Calu3 (cell line): Measurements from ENCODE around the gene RBM8A. TPM values are rescaled to one million over a fixed set of nuclear protein-coding genes. Genes with fewer than 3 reads are reported as not detected.
"Not testable (repeated sequence)": the region's sequence is repeated elsewhere in the genome, so short reads cannot be mapped to it uniquely, and the experiment has no call there.

ENCODE experiments used
- BruUV-seq: library from RNA; stranded (reverse); fragments of 400-500 nt; replicated peaks from 2 replicates; lab custom pipeline; 2021; lab: Mats Ljungman, UMichigan
- CTCF ChIA-PET: fragments of 300-600 bp; sonication (Branson Sonifier 250); formaldehyde crosslinking; loops from one replicate; lab custom pipeline; 2022; ENCODE audit warnings: antibody characterized with exemption; lab: Charles Lee
- DNase-seq: peaks from one replicate; pipeline ENCODE4 v3.0.0; 2022
- H3K27ac Mint-ChIP-seq: one replicate; pipeline ENCODE4 v1.8.0; 2022; ENCODE audit warnings: mixed read lengths; ENCODE audit not compliant: unreplicated experiment
- H3K27me3 Mint-ChIP-seq: one replicate; pipeline ENCODE4 v1.8.0; 2022; ENCODE audit warnings: mixed read lengths; ENCODE audit not compliant: unreplicated experiment
- H3K36me3 Mint-ChIP-seq: one replicate; pipeline ENCODE4 v1.8.0; 2022; ENCODE audit warnings: mild to moderate bottlenecking, moderate library complexity, mixed read lengths; ENCODE audit not compliant: insufficient read depth, unreplicated experiment
- H3K4me1 Mint-ChIP-seq: one replicate; pipeline ENCODE4 v1.8.0; 2022; ENCODE audit warnings: mild to moderate bottlenecking, low read depth, mixed read lengths; ENCODE audit not compliant: unreplicated experiment
- H3K4me3 Mint-ChIP-seq: one replicate; pipeline ENCODE4 v1.8.0; 2022; ENCODE audit warnings: mild to moderate bottlenecking, low read depth, moderate library complexity, mixed read lengths; ENCODE audit not compliant: unreplicated experiment
- H3K9me3 Mint-ChIP-seq: one replicate; pipeline ENCODE4 v1.8.0; 2022; ENCODE audit warnings: low read depth, mixed read lengths; ENCODE audit not compliant: unreplicated experiment
- CTCF ChIP-seq: fragments of 200-600 bp; IDR thresholded peaks from one replicate; pipeline ENCODE4 v1.8.0; 2022; ENCODE audit warnings: antibody characterized with exemption; ENCODE audit not compliant: unreplicated experiment
- intact Hi-C: fragments of 100-400 bp; cut with micrococcal nuclease; formaldehyde crosslinking; loops from one replicate; pipeline ENCODE4 v1.10.0; 2022; ENCODE audit not compliant: unreplicated experiment
- total RNA-seq: library from RNA; stranded (reverse); gene quantifications from 2 replicates; pipeline ENCODE4 v1.2.3, GENCODE V29; 2022

The RBM8A gene
- total RNA-seq, 1 experiment from 2014 or later: 177 TPM

- intact Hi-C loops: loop anchor here (2.0 to 5.0 kb wide), 2 partner anchors 36 to 37 kb away; partner anchors contain the start of genes ANKRD34A and POLR3GL
- Mint-ChIP-seq H3K4me3 (peak overlapping the region; percentile 45), H3K4me1 (peaks cover 16% of the 10 kb centered on the region), H3K27ac (peak overlapping the region; percentile 68), H3K9me3 (no peaks in the 10 kb centered on the region), H3K27me3 (no peaks in the 10 kb centered on the region), H3K36me3 (peaks cover 12% of the 10 kb centered on the region)
- no peak for TF ChIP-seq CTCF
- BruUV-seq: TSS peak; percentile 98
- CTCF ChIA-PET: interaction anchor here (0.7 to 2.2 kb wide), 17 partner anchors 9 to 109 kb away, joined by 3 to 17 read pairs (median 5); partner anchors contain the start of genes ANKRD34A, LIX1L, NUDT17 and PEX11B
- no peak for DNase-seq
Observed at GRCh38 chr1:145927916-145928643, 796 bp upstream of the RBM8A start.

- Mint-ChIP-seq H3K4me3 (no peak overlapping the region), H3K36me3 (peaks cover 16% of the 10 kb centered on the region), H3K9me3 (no peaks in the 10 kb centered on the region), H3K4me1 (peaks cover 16% of the 10 kb centered on the region), H3K27me3 (no peaks in the 10 kb centered on the region), H3K27ac (no peak overlapping the region)
- no peak for DNase-seq
- BruUV-seq: no TSS peak
- intact Hi-C loops: loop anchor here (2.0 to 5.0 kb wide), 2 partner anchors 34 to 38 kb away; partner anchors contain the start of genes ANKRD34A and POLR3GL
- CTCF ChIA-PET: interaction anchor here (1.0 to 2.2 kb wide), 9 partner anchors 8 to 94 kb away, joined by 3 to 17 read pairs (median 10); partner anchors contain the start of genes ANKRD34A, LIX1L, PEX11B and PIAS3
- TF ChIP-seq CTCF: no peak
Observed at GRCh38 chr1:145926686-145927062, 610 bp downstream of the RBM8A start.

GRCh38 chr1:145922266-145922665 lies 5.0 kb downstream of the RBM8A start:
- no peaks in the 10 kb centered on the region for H3K9me3 Mint-ChIP-seq
- CTCF ChIA-PET: no interaction called here
- H3K4me3 Mint-ChIP-seq: no peak overlapping the region
- intact Hi-C loops: no loop called here
- H3K27me3 Mint-ChIP-seq: no peaks in the 10 kb centered on the region
- TF ChIP-seq CTCF: no peak
- no peak overlapping the region for H3K27ac Mint-ChIP-seq
- peaks cover 39% of the 10 kb centered on the region for H3K36me3 Mint-ChIP-seq
- DNase-seq: no peak
- peaks cover 15% of the 10 kb centered on the region for H3K4me1 Mint-ChIP-seq
- no TSS peak for BruUV-seq

- H3K27ac Mint-ChIP-seq, intact Hi-C loops, BruUV-seq, H3K27me3 Mint-ChIP-seq, DNase-seq, H3K9me3 Mint-ChIP-seq: not testable (repeated sequence)
- CTCF ChIA-PET: interaction anchor here (0.7 kb wide), 1 partner anchor 59 kb away, joined by 3 read pairs; no protein-coding TSS in a partner anchor
- H3K36me3 Mint-ChIP-seq: peaks cover 39% of the 10 kb centered on the region
- H3K4me1 Mint-ChIP-seq: peaks cover 15% of the 10 kb centered on the region
- peak overlapping the region; percentile 74 for H3K4me3 Mint-ChIP-seq
Observed at GRCh38 chr1:145920297-145920696, 7.0 kb downstream of the RBM8A start.
